GM12865 (cell line): ENCODE results near the gene AP1B1.

Source experiments
- DNase-seq: peaks from one replicate; pipeline ENCODE4 v3.0.0; 2010; ENCODE audit warnings: low read depth
- H3K4me3 ChIP-seq: 2 replicates; pipeline ENCODE4 v1.5.1; 2011; ENCODE audit warnings: mild to moderate bottlenecking, low read depth, low read length, control low read depth
- CTCF ChIP-seq: IDR thresholded peaks from 2 replicates; pipeline ENCODE4 v1.5.1; 2011; ENCODE audit warnings: low read length, control low read depth, low read depth, inconsistent platforms; ENCODE audit not compliant: insufficient read depth; ENCODE audit errors: missing control alignments

AP1B1 gene

GRCh38 chr22:29320546-29320945, 67.8 kb downstream of the AP1B1 start:
- no peak for DNase-seq
- H3K4me3 ChIP-seq = no peak overlapping the region
- TF ChIP-seq CTCF = no peak

DNA sequence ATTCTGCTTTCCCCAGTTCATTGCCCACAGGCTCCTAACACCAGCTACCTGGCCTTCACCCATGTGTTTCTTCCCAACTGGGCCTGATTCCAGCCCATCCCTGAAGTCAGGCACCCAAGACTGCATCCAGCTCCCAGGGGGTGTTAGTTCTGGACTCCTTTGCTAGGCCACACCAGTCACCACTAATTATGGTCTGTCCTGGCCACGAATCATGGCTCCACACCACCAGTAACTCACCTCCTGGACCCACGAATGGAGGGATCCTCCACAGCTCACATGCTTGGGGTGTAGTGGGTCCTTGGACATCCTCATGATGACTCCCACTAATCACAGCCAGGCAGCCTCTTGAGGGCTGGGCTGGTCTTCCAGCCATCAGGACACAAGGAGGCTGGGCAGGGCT, 69.3 kb downstream of the AP1B1 start:
- TF ChIP-seq CTCF = no peak
- no peak overlapping the region for H3K4me3 ChIP-seq
- DNase-seq = no peak

DNA sequence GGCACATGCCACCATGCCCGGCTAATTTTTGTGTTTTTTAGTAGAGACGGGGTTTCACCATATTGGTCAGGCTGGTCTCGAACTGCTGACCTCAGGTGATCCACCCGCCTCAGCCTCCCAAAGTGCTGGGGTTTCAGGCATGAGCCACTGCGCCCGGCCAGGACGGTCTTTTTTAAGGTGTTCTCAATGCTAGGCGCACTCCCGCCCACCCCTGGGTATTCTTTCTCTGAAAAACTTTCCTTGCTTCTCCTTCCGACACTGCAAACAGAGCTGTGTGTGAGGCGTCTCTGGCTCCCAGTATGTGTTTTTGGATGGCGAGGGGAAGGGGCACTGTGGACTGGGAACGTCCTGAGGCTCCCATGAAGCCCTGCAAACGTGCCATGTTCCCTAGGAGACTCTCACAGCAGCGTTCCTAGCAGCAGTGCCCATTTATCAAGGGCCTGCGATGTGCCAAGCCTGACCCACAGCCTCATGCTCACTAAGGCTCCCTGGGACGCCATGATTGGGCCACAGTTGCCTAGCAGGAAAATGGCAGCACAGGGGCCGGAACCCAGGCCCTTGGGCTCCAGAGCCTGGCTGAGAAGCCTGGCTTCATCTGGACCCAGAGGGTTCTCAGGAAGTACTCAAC, 70.4 kb downstream of the AP1B1 start:
- no peak for TF ChIP-seq CTCF
- DNase-seq = no peak
- H3K4me3 ChIP-seq = no peak overlapping the region

- no peak overlapping the region for H3K4me3 ChIP-seq
- no peak for DNase-seq
- no peak for TF ChIP-seq CTCF
Observed at GRCh38 chr22:29316141-29316828, 72.1 kb downstream of the AP1B1 start.

DNA sequence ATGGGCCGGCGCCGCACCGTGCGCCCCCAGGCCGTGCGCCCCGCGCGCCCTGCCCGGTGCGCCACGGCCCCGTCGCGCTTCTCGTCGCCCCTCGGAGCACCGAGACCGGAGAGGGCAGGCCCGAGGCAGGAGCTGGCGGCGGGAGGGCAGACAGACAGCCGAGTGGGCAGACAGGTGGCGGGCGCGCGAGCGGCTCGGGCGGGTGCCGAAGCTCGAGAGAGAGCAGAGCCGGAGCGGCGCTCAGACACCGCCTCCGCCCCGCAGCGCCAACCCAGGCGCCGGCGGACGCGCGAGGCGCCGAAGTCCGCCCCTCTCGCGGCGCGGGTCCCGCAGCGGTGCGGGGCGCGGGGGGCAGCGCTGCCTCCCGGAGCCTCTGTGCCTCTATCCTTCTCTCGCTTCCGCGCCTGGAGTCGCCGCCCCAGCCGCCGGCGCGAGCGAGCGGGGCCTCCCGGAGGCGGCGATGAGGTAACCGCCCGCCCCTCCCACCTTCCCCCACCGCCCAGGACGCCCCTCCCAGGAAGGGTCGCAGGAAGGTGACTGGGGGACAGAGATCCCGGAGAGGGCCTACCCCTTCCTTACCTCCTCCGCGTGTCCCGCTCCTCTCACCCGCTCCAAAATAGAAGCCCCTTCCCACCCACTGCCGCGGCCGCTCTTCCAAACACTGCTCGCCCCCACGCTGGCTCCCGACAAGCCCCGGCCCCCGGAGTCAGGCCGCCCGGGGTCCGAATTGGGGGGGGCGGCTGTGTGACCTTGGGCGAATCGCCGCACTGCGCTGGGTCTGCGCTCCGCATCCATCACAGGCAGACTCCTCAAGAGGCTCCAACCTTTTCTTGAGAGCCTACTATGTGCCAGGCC, 72.9 kb downstream of the AP1B1 start, which contains the start of gene RASL10A:
Gene RASL10A (minus strand): TSS at position 412 of the 855 bp plus-strand sequence. CDS start 451 bp downstream, outside the sequence.
- no peak within 1 kb of the TSS for H3K4me3 ChIP-seq
- DNase-seq = no peak
- no peak for TF ChIP-seq CTCF

- no peak overlapping the region for H3K4me3 ChIP-seq
- no peak for TF ChIP-seq CTCF
- no peak for DNase-seq
Observed at GRCh38 chr22:29314537-29315285, 73.7 kb downstream of the AP1B1 start.
